Measurements from ENCODE around the gene FOXE3.

FOXE3 gene

DNA sequence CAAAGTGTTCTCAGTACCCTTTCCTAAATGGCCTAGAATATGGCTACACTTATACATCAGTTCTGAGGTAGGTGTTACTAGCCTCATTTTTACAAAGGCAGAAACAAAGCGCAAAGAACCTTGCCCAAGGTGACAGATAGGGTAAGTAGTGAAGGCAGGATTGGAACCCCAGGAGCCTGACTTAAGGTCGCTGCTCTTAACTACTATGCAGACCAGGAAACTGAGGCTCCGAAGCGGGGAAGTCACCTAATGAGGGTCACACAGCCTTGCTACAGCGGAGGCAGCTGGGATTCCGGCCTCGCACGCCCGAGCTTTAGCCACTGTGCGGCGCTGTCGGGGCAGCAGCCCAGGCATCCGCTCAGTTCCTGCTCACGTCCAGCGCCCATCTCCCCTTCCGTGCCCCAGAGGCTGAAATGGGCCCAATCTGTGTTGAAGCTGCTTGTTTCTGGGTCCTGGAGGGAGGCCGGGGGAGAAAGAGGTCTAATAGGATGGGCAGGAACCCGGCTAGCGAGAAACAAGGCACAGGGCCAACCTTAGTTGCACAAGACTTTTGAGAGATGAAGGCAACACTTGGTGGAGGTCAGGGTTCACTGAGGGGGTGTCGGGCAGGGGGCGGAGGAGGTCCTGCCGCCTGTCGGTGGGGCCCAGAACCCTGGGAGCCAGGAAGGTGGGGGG lies 20.4 kb downstream of the FOXE3 start:
- DNase-seq, result peak; percentile 40

DNA sequence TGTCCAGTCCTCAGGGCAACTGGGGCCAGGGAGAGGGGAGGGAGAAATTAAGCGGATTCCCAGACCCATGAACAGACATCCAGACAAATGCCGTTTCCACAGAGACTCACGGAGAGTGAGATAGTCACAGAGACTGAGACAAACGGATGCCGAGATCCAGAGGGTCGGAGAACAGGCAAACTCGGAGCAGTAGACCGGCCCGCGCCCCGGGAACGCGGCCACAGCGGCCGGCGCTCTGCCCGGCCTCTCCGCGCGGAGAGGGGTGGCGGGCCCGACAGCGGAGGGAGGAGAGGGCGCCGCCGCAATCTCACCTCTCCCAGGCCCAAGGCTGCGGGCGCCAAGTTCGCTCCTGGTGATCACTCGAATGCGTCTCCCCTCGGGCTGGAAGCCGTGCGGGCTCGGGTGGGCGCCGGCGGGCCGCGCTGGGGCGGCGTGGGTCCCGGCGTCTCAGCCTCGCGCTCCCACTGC lies 20.9 kb downstream of the FOXE3 start:
- DNase-seq, result peak; percentile 20

DNA sequence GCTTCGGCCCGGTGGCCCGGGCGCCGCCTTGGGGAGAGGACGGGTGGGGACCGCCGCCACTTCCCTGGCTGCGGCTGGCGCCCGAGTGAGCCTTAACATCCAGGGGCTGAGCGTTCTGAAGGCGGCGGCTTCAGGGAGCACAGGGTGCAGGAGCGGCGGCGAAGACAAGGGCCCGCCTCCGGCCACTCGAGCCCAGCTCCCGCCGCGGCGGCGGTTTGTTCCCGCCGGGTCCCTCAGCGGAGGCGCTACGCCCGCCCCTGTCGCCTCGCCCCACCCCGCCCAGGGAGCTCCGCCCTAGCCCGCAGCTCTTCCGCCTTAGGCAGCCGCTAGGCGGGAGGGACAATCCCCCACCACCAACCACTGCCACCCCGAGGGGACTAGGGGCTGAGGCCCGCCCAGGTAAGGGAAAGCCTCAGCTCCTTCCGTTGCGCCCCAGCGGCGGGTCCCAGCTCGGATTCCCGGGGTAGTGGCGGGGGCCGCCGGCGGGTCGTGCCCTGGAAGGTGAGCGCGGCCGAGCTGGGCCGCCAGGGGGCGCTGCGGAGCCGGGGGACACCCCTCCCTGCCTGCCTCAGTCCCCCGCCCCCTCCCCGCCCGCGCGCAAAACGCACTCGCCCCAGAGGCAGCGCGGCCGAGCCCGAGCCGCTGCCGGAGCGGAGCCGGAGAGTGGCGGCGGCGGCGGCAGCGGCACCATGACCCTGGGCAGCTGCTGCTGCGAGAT lies 21.5 kb downstream of the FOXE3 start, which contains the start of gene FOXD2:
FOXD2 (plus strand) TSS at position 598 of the 718 bp plus-strand sequence; CDS start at position 690, 92 bp downstream.
- peak; percentile 63 for DNase-seq

DNA sequence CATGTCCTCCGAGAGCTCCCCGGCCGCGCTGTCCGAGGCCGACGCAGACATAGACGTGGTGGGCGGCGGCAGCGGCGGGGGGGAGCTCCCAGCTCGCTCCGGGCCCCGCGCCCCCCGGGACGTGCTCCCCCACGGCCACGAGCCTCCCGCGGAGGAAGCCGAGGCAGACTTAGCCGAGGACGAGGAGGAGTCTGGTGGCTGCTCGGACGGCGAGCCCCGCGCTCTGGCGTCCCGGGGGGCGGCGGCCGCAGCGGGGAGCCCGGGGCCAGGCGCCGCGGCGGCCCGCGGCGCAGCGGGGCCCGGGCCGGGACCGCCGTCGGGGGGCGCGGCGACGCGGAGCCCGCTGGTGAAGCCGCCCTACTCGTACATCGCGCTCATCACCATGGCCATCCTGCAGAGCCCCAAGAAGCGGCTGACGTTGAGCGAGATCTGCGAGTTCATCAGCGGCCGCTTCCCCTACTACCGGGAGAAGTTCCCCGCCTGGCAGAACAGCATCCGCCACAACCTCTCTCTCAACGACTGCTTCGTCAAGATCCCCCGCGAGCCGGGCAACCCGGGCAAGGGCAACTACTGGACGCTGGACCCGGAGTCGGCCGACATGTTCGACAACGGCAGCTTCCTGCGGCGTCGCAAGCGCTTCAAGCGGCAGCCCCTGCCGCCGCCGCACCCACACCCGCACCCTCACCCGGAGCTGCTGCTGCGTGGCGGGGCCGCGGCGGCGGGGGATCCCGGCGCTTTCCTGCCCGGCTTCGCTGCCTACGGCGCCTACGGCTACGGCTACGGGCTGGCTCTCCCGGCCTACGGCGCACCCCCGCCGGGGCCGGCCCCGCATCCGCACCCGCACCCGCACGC lies 22.3 kb downstream of the FOXE3 start:
- no peak for DNase-seq

DNA sequence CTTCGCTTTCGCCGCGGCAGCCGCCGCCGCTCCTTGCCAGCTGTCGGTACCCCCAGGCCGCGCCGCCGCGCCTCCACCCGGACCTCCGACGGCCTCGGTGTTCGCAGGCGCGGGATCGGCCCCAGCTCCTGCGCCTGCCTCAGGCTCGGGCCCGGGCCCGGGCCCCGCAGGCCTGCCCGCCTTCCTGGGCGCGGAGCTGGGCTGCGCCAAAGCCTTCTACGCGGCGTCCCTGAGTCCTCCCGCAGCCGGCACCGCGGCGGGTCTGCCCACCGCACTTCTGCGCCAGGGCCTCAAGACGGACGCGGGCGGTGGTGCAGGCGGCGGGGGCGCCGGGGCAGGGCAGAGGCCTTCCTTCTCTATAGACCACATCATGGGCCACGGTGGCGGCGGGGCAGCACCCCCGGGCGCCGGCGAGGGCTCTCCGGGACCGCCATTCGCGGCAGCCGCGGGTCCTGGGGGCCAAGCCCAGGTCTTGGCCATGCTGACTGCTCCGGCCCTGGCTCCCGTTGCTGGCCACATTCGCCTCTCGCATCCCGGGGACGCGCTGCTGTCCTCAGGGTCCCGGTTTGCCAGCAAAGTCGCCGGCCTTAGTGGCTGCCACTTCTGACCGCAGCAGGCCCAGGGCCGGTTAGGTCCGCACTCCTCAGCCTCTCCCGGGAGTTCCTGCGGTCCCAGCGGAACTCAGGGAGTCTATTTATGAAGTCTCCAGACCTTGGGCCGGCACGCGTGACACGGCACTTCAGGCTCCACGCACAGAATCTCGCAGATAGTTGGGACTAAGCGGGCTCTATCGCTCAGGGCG lies 23.1 kb downstream of the FOXE3 start:
- DNase-seq, result no peak

DNA sequence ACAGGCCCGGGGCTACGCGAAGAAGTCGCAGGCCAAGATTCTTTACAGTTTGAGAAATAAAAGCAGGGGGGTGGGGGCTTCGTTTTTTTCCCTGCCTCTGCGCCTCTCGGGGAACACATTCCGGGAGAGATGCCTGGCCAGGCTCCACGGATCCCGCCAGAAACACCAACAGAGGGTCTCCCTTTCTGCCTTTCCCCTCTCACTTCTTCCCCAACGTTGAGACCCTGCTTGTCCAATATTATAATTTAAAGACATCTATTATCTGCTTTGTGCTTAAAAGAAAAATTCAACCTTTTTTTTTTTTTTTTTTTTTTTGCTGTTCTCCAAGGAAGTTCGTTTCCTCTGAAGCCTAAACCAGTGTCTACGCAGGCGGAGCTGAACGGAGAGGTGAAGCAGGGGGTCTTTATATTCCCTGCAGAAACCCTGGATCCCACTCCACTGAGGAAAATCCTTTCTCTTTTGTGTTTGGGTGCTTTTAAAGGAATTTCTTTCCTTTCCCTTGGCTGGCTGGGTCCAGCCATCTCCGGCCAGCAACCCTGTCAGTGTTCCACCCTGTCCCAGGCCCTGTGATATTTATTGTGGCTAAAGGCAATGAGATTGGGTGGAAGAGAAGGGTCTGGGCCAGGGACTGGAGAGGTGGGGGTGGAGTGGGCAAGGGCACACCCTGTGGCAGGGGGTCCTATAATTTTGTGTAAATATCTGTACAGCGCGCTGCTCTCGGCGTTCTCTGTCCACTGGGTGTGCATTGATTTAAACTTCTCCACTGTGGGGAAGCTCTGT lies 23.9 kb downstream of the FOXE3 start:
- DNase-seq, result no peak

DNA sequence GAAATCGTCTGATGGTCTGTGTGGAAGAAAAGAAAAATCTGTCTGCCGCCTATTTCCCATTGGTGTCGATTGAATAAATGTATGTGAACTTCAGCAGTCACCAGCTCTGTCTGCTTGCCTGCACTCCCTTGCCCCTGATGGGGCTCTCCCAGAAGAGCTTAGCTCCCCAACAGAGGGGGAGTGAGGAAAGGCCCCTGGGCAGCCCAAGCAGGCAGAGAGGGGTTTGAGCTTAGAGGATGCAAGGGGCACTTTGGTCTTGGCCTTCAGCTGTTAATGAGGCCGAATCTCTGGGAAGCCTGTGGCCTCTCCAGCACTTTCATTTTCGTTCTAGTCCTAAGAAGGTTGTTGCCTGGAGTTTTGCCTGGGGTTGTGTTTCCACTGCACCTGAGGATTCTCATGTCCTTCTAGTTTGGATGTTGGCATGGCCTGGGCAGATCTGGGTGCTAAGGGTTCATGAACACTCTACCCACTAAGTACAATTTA lies 24.6 kb downstream of the FOXE3 start:
- DNase-seq, result no peak

DNA sequence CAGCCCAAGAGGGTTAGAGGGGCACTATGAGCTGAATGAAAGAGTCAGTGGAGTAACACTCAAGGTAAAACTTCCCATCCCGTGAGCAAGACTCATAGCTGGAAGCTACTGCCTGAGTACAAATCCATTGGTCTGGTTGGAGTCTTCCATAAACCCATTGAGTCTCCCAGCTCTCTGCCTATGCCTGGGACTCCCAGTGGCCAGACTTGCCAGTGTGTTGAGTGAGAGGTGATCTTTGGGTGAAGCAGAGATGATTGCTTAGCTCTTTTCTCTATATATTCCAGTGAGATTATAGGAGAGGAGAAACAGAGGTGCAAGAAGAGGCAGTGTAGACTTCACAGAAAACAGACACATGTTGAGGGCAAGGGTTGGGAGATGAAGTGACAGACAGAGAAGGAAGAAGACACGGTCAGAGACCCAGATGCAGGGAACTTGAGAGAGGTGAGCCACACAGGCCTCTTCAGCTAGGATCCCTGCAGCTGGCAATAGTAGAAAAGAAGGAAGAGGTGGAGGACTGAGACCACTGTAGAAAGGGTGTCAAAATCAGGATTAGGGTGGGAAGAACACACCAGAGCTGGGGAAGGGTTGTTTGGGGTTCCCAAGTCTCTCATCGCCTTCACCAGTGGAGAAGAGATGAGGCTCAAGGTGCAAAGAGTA lies 25.5 kb downstream of the FOXE3 start:
- DNase-seq, result no peak

DNA sequence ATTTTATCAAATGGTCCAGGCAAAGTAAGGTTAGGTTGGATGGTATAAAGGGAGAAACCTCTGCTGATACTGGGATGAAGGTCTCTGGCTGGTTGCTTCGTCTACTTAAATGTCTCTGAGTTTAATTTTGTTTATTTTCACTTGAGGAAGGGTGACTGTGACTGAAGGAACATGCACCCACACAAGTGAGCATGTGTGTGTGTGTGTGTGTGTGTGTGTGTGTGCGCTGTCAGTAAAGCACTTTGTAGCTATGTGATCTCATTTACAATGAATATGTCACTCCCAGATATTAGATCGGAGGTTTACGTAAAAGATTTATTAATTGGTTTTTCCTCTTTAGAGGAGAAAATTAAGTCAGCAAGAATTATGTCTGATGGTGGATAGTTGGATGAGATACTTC lies 26.1 kb downstream of the FOXE3 start:
- DNase-seq, result no peak

DNA sequence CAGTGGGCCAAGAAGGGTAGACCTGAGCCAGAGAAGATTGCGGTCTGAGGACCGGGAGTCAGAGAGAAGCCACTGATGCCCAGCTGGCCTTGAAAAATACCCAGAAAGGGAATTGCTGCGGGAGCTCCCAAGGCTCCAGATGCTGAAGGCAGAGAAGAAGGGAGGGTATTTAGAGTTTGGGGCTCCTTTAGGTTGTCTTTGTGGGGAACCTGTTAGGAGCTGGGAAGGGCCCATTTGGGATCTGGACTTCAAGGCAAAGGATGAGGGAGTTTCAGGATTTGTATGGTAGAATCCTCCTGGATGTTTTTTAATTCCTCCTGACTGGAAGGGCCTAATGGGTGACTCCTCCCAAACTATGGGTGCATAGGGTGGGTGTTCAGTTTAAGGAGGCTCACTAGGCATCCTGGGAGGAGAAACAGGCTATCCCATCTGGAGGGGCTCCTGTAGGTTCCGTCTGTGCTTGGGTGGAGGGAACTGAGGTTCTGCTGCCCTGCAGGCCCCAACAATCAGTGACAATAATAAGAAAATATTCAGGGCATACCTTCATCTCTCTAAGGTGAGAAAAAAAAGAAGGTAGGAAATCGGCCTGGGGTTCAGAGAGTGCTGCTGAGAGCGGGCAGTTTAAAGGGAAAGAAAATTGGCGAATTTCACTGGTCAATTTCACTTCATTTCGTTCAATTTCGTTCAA lies 26.9 kb downstream of the FOXE3 start:
- no peak for DNase-seq

DNA sequence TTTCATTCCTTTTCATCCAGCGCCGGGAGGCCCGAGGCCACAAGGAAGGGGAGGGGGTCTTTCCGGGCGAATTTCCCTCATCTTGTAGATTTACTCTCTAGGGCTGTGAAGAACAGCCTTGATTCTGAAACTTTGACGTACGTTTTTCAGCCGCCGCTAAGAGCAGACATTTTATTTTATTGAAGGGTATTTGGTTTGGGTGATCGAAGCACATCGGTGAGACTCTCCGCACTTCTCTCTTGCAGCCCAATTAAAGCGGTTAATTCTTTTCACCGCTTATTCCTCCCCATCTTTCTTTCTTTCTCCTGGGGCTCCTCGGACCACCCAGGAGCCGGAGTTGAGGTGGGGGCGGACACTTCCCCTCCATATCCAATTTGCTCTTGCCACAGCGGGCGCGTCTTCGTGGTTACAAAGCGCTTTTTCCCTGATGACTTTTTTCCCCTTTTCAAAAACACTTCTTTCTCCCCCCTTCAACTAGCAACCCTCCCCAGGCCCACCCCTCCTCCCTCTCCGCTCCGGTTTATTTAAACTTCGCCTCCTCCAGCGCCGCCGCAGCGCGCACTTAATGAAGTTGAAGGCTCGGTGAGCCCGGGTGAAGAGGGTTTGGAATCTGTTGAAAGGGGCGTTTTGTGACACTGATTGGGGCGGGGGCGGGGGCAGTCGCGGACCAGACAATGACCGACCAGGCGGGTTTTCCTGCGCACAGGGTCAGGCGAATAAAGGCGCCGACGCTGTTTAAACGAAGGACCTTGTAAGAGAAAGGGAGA lies 27.6 kb downstream of the FOXE3 start:
- DNase-seq, result no peak

DNA sequence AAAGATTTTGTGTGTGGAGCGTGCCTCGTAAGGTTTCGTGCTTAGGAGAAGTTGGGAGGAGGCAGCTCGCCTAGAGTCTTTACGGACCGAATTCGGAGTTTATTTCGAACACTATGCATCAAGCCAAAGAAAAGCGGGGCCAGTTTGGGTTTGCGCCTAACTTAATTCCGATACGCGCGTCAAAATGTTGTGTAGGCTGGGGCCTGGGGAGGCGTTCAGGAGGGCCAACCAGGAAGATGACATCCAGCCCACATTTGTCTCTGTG lies 28.1 kb downstream of the FOXE3 start:
- DNase-seq, result no peak

DNA sequence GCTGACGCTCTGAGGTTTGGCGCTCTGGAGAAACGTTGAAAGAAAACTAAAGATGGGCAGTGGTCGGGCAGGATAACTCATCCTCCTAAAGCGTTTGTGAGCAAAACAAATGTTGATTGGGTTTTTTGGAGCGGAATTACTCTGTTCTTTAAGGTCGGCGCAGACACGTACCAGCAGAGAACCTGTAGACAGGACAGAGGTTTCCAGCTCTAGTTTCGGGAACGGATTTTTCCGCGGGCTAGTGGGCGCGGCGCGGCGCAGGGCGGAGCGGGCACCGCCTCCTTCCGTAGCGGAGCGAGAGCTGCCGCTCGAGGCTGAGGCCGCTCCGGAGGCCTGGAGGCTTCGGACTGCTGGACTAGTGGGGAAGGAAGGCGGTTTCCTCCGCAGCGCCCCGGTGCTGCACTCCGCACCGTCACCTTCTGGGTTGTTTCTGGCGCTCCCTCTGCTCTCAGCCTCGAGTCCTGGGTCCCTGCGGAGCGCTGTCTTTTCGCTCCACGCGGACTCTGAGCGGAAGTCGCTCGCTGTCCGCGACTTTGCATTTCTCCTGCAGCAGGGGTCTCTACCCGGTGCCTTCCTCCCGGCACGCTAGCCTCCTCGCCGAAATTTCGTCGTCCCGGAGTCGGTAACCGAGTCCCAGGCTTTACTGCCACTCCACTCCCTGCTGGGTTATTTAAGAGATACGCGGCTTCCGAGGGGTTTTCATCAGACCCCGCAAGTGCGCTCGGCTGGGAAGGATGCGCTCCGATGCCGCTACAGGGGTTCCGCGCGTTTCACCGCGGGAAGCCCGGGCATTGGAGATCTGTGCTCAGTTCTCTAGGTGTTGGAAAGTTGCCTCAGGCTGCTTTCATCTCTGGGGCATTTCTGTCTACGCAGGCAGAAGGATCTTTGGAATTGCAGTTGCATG lies 28.7 kb downstream of the FOXE3 start:
- peak; percentile 28 for DNase-seq

DNA sequence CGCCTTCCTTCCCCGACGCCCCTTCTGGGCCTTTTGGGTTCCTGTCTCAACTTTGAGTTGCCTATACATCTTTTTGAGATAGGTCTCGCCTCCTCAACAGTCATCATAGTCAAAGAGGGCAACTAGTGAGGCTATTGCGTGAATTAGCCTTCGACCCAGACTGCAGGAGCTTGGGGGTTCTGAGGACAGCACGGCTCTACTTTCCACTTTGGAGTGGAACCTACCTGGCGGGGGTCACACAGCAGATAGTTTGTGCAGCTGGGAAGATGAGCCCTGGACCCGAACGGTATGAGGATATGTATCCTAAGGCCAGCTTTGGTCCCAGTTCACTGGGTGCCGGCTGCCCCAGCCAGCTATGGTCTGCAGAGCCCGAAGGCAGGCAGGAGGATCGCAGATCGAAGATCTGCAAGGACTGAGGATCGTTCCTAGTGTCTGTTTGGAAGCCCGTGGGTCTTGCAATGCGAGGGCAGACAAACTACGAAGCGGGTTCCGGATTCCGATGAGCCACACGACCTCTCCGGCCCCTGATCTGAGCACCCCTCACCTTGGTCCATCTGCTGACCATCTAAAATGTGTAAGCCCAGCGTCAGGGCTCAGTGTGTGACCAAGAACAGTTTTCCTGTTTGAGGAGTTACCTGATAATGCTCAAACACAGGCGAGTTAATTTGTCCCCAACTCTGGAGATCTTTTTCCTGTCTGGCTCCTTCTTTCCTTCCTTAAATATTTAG lies 29.9 kb downstream of the FOXE3 start:
- DNase-seq, result no peak

DNA sequence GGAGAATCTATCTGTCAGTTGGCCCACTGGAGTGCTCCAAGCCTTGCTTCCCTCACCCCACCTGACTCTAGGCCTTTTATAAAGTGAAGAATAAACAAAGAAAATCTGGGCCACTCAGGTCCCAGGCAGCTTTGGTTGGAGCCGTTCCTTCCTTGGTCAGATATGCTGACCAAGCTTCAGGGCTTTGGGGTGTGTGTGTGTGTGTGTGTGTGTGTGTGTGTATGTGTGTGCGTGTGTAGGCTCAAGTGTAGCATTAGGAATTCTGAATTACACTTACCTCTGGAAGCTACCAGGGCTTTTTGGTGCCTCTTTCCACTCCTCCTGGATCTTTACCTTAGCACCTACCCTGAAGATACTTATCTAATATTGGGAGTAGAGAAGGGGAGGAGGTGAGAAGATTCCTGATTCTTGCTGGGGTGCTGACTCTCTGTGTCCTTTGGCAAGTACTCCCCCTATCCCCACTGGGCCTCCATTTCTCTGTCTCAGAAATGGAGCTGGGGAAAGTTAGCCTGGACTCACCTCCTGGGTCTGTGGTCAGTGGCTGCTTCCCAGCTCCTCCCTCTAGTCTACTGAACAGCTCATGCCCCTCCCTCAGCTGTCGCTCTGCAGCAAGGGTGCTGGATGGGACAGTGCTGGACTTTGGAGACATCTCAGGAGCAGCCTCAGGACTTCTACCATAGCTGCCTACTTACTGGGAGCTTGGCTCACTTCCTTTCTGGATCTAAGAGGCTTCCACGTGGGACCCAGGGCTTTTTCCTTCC lies 32.6 kb downstream of the FOXE3 start:
- no peak for DNase-seq

DNA sequence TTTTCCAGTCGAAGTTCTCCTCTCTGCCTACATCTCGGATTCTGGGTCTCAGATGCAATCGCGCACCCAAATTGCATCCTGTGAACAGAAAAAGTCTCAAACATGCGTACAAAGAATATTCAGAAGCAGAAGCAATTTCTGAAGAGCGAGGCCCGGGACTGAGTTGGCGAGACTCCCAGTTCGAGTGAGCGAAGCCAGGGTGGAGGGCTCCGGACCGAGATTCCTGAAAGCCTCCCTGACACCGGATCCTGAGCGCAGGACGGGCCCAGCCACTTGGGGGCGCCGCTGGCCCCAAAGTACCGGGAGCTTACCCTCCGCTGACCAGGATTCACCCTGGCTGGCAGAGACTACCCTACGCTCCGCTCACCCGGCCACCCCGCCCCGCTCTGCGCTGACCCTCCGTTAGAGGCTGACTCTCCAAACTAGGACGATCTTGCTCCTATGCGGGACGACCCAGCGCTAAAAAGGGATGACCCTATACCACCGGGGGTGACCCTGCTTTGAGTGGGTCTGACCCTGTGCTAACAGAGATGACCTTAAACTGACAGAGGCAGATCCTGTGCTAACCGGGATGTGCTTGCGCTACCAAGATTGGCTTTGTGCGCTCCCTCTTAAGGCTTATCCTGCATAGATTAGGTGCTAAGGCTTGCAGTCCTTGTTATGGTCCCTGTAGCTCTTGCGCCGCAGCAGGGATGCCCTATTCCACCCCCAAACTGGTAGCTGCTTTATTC lies 33.9 kb downstream of the FOXE3 start:
- DNase-seq, result no peak

DNA sequence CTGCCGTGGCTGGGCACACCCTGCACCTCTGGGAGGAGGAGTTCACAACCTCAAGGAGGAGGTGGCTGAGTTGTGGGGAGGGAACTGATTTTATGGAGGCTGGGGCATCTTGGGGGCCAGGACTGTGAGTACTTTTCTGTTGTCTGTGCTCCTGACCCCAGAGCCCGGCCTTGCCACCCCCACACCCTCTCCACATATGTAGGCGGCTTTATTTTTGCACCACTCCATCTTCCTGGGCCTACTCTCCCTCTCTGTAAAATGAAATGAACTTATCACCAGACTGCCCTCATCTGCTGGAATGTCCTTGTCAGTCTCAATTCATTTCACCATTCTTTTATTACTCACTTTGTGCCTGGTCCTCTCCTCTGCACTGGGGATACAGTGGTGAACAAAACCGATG lies 34.5 kb downstream of the FOXE3 start:
- DNase-seq, result no peak

Data from NCI-H1092 treated with DMSO at 0.1 percent for 48 hours (cell line).